MCF 10A (cell line): ENCODE data around the gene RNF44. TPM values are rescaled to one million over a fixed set of nuclear protein-coding genes. Genes with fewer than 3 reads are reported as not detected.

ENCODE experiments used
- BruUV-seq: library from RNA; stranded (reverse); fragments of 400-500 nt; replicated peaks from 2 replicates; lab custom pipeline; 2021; lab: Mats Ljungman, UMichigan
- CTCF ChIA-PET: fragments of 300-600 bp; sonication (Branson Sonifier 250); formaldehyde crosslinking; extraction: SDS; loops from one replicate; lab custom pipeline; 2021; ENCODE audit warnings: antibody characterized with exemption, inconsistent platforms; lab: Yijun Ruan, JAX
- POLR2A ChIA-PET: fragments of 300-600, 350-650 bp; sonication (Branson Sonifier 250); formaldehyde crosslinking; extraction: SDS; loops from one replicate; lab custom pipeline; 2020; ENCODE audit warnings: antibody characterized with exemption, inconsistent platforms; lab: Yijun Ruan, JAX
- DNase-seq: peaks from one replicate; pipeline ENCODE4 v3.0.0-alpha.2; 2018; ENCODE audit not compliant: unreplicated experiment
- H3K27ac Mint-ChIP-seq: one replicate; pipeline ENCODE4 v1.8.0; 2022; ENCODE audit warnings: mild to moderate bottlenecking, low read depth, mixed read lengths; ENCODE audit not compliant: unreplicated experiment
- H3K27me3 Mint-ChIP-seq: one replicate; pipeline ENCODE4 v1.8.0; 2022; ENCODE audit warnings: mixed read lengths; ENCODE audit not compliant: insufficient read depth, unreplicated experiment
- H3K36me3 Mint-ChIP-seq: one replicate; pipeline ENCODE4 v1.8.0; 2022; ENCODE audit warnings: mild to moderate bottlenecking, moderate library complexity, mixed read lengths; ENCODE audit not compliant: insufficient read depth, unreplicated experiment
- H3K4me1 Mint-ChIP-seq: one replicate; pipeline ENCODE4 v1.8.0; 2022; ENCODE audit warnings: mixed read lengths; ENCODE audit not compliant: insufficient read depth, unreplicated experiment
- H3K4me3 Mint-ChIP-seq: one replicate; pipeline ENCODE4 v1.8.0; 2022; ENCODE audit warnings: mild to moderate bottlenecking, moderate library complexity, mixed read lengths; ENCODE audit not compliant: unreplicated experiment
- H3K9me3 Mint-ChIP-seq: one replicate; pipeline ENCODE4 v1.8.0; 2022; ENCODE audit warnings: mixed read lengths; ENCODE audit not compliant: unreplicated experiment
- intact Hi-C: fragments of 100-400 bp; cut with micrococcal nuclease; formaldehyde crosslinking; loops from 2 replicates; pipeline ENCODE4 v1.14.1; 2022
- total RNA-seq: library from RNA; stranded (reverse); gene quantifications from 2 replicates; pipeline ENCODE4 v1.2.3, GENCODE V29; 2022
- TF ChIP-seq, protein P1 (sequence below): fragments of 200-600 bp; IDR thresholded peaks from one replicate; pipeline ENCODE4 v1.8.0; 2022; ENCODE audit warnings: antibody characterized with exemption, mild to moderate bottlenecking; ENCODE audit not compliant: unreplicated experiment

Gene RNF44
- total RNA-seq, 1 experiment from 2014 or later: 60.1 TPM

DNA sequence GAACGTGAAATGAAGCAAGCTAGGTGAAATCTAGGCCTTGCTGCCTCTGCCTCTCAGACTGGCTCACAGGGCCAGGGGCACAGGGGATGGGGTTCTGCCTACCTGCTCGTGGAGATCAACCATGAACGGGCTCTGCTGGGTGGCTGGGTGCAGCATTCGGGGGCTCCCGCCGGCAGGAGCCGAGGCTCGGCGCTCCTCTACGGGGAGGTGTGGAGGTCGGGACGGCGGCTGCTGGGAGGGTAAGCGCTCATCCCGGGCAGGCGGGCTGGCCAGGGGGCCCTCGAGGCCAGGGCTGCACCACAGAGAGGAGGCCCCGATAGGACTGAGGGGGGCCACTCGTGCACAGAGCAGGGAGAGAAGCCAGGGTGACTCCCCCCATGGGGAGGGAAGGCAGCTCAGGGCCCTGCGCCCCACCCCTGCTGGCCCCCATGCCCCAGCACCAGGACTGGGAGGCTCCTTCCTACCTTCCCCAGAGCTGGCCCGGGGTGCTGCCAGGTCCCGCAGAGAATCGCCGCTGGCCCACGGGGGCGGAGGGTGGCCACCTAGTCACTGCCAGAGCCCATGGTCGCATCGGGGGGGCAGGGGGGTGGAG, 5.2 kb downstream of the RNF44 start:
- H3K27ac Mint-ChIP-seq: no peak overlapping the region
- peaks cover 61% of the 10 kb centered on the region for H3K36me3 Mint-ChIP-seq
- no peak overlapping the region for H3K4me3 Mint-ChIP-seq
- H3K27me3 Mint-ChIP-seq: no peaks in the 10 kb centered on the region
- ChIA-PET CTCF (interaction anchor here (0.6 to 4.3 kb wide), 3 partner anchors 11 to 84 kb away, joined by 4 to 15 read pairs (median 7); partner anchors contain the start of gene FAF2), POLR2A (interaction anchor here (0.6 to 7.3 kb wide), 3 partner anchors 15 to 991 kb away, joined by 3 to 154 read pairs (median 5); no protein-coding TSS in a partner anchor)
- H3K4me1 Mint-ChIP-seq: peaks cover 26% of the 10 kb centered on the region
- TF ChIP-seq, protein P1, sequence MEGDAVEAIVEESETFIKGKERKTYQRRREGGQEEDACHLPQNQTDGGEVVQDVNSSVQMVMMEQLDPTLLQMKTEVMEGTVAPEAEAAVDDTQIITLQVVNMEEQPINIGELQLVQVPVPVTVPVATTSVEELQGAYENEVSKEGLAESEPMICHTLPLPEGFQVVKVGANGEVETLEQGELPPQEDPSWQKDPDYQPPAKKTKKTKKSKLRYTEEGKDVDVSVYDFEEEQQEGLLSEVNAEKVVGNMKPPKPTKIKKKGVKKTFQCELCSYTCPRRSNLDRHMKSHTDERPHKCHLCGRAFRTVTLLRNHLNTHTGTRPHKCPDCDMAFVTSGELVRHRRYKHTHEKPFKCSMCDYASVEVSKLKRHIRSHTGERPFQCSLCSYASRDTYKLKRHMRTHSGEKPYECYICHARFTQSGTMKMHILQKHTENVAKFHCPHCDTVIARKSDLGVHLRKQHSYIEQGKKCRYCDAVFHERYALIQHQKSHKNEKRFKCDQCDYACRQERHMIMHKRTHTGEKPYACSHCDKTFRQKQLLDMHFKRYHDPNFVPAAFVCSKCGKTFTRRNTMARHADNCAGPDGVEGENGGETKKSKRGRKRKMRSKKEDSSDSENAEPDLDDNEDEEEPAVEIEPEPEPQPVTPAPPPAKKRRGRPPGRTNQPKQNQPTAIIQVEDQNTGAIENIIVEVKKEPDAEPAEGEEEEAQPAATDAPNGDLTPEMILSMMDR: no peak
- no peaks in the 10 kb centered on the region for H3K9me3 Mint-ChIP-seq
- no TSS peak for BruUV-seq
- intact Hi-C loops: no loop called here
- no peak for DNase-seq

DNA sequence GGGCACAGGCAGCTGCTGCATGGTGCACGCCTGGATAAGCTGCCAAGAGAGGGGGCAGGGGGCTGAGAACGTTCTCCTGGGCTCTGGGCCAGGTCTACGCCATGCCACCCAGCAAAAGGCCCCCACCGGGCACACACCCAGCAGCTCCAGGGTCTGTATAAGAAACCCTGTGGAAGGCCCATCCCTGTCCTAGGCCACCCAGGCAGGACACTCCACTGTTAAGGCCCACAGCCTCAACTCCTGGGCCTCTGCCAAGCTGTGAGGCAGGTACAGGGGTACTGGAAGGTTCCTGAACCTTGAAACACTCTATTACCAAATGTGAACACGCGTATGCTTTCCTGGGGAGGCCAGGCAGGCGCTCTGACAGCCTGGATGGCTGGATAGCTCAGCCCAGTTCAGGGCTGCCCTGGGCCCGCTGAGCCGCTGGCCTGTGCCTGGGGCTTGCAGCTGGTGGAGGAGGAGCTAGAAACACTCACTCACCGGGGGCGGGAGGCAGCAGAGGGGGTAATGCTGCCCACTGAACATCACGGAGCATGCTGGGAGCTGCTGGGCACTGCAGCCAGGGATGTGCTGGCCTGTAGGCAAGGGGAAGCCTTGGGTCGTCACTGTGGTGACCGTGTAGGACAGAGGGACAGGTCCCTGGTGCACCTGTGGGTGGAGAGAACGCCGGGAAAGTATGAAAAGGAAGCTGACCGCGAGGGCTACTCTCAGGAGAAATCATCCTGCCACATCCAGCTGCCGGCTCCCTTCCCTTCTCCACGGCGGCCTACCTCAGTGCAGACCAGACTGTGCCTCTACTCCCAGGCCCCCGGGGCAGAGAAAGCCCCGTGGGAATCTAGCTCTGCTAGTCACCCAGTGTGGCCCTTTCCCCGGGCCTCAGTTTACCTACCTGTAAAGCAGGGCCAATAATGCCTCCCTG, 6.0 kb downstream of the RNF44 start:
- H3K4me1 Mint-ChIP-seq: peaks cover 26% of the 10 kb centered on the region
- no peak for DNase-seq
- H3K27ac Mint-ChIP-seq: no peak overlapping the region
- H3K4me3 Mint-ChIP-seq: no peak overlapping the region
- H3K36me3 Mint-ChIP-seq: peaks cover 61% of the 10 kb centered on the region
- intact Hi-C loops: no loop called here
- BruUV-seq: no TSS peak
- no peaks in the 10 kb centered on the region for H3K27me3 Mint-ChIP-seq
- ChIA-PET CTCF (interaction anchor here (0.6 to 4.3 kb wide), 2 partner anchors 47 to 83 kb away, joined by 4 to 15 read pairs; partner anchors contain the start of gene FAF2), POLR2A (interaction anchor here (0.6 to 1.2 kb wide), 3 partner anchors 11 to 991 kb away, joined by 3 to 5 read pairs (median 3); no protein-coding TSS in a partner anchor)
- no peaks in the 10 kb centered on the region for H3K9me3 Mint-ChIP-seq
- TF ChIP-seq, protein P1: no peak

DNA sequence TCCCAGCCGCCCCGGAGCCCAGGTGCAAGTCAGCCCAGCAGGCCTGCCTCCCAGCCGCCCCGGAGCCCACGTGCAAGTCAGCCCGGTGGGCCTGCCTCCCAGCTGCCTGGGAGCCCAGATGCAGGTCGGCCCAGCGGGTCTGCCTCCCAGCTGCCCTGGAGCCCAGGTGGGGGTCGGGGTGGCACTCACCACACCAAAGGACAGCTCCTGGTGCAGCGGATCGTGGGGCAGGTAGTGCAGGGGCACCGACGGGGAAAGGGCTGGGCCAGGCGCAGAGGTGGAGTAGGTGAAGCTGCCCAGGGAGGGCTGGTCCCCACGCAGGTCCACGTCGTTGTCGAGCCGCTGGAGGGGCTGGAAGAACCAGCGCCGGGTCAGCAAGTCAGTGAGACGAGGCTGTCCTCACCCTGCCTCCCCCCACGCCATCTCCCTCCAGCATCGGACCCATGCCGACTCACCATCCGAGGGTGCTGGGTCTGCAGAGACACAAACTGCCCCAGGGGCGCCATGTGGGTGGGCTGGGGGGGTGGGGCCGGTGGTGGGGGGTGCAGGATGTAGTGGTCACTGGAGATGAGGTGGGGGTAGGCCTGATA, 6.7 kb downstream of the RNF44 start:
- ChIA-PET CTCF (interaction anchor here (4.3 kb wide), 1 partner anchor 83 kb away, joined by 15 read pairs; the partner anchor contains the start of gene FAF2), POLR2A (interaction anchor here (1.0 to 1.2 kb wide), 2 partner anchors 12 to 17 kb away, joined by 3 to 5 read pairs; no protein-coding TSS in a partner anchor)
- intact Hi-C loops: no loop called here
- Mint-ChIP-seq H3K4me1 (peaks cover 24% of the 10 kb centered on the region), H3K27me3 (no peaks in the 10 kb centered on the region), H3K36me3 (peaks cover 56% of the 10 kb centered on the region), H3K9me3 (no peaks in the 10 kb centered on the region), H3K27ac (no peak overlapping the region), H3K4me3 (no peak overlapping the region)
- no TSS peak for BruUV-seq
- TF ChIP-seq, protein P1: no peak
- no peak for DNase-seq
